AG09309 (cell line): ENCODE results near the gene LCN6.

Experiments used
- DNase-seq: peaks from one replicate; pipeline ENCODE4 v3.0.0-alpha.2; 2010; ENCODE audit warnings: low read depth
- H3K4me3 ChIP-seq: 2 replicates; pipeline ENCODE4 v1.5.1; 2011; ENCODE audit warnings: mild to moderate bottlenecking, low read depth, low read length, moderate library complexity; ENCODE audit not compliant: control insufficient read depth
- CTCF ChIP-seq: IDR thresholded peaks from 2 replicates; pipeline ENCODE4 v1.5.1; 2011; ENCODE audit warnings: mild to moderate bottlenecking, low read depth, low read length, inconsistent platforms; ENCODE audit not compliant: insufficient read depth, control insufficient read depth; ENCODE audit errors: missing control alignments

Gene LCN6

DNA sequence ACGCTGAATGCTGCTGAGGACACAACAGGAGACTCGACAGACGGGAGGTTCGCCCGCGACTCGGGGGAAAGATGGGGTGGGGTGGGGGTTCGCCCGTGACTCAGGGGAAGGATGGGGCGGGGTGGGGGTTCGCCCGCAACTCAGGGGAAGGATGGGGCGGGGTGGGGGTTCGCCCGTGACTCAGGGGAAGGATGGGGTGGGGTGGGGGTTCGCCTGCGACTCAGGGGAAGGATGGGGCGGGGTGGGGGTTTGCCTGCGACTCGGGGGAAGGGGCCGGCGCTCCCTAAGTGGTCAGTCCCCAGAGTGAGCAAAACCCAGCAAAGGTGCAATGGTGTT is 2.2 kb downstream of the LCN6 start:
- H3K4me3 ChIP-seq, result no peak overlapping the region
- DNase-seq, result no peak
- TF ChIP-seq CTCF, result no peak

- DNase-seq, result no peak
- no peak overlapping the region for H3K4me3 ChIP-seq
- TF ChIP-seq CTCF, result no peak
These were observed 2.8 kb downstream of the LCN6 start for GRCh38 chr9:136745389-136746154.

DNA sequence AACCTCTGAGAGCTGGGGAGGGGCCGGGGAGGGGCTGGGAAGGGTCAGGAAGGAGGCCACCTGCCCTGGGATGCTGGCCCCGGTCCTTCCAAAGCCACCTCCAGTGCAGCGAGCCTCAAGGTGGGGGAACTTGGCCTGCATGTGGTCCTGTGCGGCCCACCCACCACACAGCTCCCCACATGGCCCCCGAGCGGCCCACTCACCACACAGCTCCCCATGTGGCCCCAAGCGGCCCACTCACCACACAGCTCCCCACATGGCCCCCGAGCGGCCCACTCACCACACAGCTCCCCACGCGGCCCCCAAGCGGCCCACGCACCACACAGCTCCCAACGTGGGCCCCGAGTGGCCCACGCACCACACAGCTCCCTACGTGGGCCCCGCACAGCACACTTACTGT is 3.6 kb downstream of the LCN6 start:
- no peak for DNase-seq
- H3K4me3 ChIP-seq, result no peak overlapping the region
- no peak for TF ChIP-seq CTCF

DNA sequence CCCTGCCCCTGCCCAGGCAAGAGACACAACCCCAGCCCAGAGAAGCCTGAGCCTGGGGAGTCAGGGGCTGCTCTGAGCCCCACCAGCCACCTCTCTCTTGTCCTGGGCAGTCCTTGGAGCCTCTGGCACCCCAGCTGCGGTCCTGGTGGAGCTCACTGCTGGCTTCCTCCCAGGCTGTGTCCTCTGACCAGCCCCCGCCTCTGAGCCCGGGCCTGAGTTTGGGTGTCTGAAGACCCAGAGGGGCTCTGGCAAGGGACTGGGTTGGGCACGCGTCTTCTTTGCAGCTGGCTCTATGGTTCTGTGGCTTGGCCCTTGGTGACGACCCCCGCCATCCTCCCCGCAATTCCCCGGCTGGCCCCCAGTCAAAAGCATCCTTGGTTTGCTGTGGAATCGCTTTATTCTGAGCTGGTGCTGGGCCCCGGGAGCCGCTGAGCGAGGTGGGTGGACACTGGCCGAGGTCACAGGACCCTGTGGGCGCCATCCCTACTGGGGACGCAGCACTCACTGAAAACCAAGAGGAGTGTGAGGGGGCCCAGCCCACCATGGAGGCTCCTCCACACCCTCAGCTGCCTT is 4.6 kb downstream of the LCN6 start:
- no peak overlapping the region for H3K4me3 ChIP-seq
- no peak for TF ChIP-seq CTCF
- no peak for DNase-seq

- DNase-seq, result no peak
- peak; percentile 47 for TF ChIP-seq CTCF
These were observed 5.5 kb downstream of the LCN6 start, which contains the start of gene LCN10 for GRCh38 chr9:136742591-136743391. TSS of gene LCN10 (minus strand) at chr9:136742940. CDS start at chr9:136742903, 37 bp downstream.

GRCh38 chr9:136741883-136742571 is 6.3 kb downstream of the LCN6 start:
- TF ChIP-seq CTCF, result no peak
- no peak overlapping the region for H3K4me3 ChIP-seq
- DNase-seq, result no peak

More at GRCh38 chr9:136742591-136743391, 5.5 kb downstream of the LCN6 start, which contains the start of gene LCN10:
- H3K4me3 ChIP-seq, result no peak within 1 kb of the TSS
